GM12891 (cell line): Measurements from ENCODE around the gene PRSS57.

ENCODE experiments used
- DNase-seq: peaks from one replicate; pipeline ENCODE4 v3.0.0; 2011; ENCODE audit warnings: low spot score; ENCODE audit not compliant: insufficient read length
- FAIRE-seq: peaks from 2 replicates; lab custom pipeline; 2011; peaks lifted over from hg19 to GRCh38; lab: Jason Lieb, UNC
- PAX5 ChIP-seq: IDR thresholded peaks from 2 replicates; pipeline ENCODE4 v1.6.1; 2011; ENCODE audit warnings: low read length, moderate library complexity, mild to moderate bottlenecking; ENCODE audit not compliant: insufficient read depth, severe bottlenecking
- POLR2A ChIP-seq: IDR thresholded peaks from 2 replicates; pipeline ENCODE4 v1.6.1; 2011; ENCODE audit warnings: low read depth, low read length, control low read depth
- POLR2AphosphoS5 ChIP-seq: IDR thresholded peaks from 2 replicates; pipeline ENCODE4 v1.6.1; 2011; ENCODE audit warnings: low read depth, low read length, control low read depth
- POU2F2 ChIP-seq: IDR thresholded peaks from 2 replicates; pipeline ENCODE4 v1.6.1; 2011; ENCODE audit warnings: low read depth, mild to moderate bottlenecking, control low read depth, low read length, moderate library complexity
- SPI1 ChIP-seq: IDR thresholded peaks from 2 replicates; pipeline ENCODE4 v1.6.1; 2011; ENCODE audit warnings: low read depth, low read length, control low read depth
- TAF1 ChIP-seq: IDR thresholded peaks from 2 replicates; pipeline ENCODE4 v1.6.1; 2011; ENCODE audit warnings: low read depth, low read length, control low read depth

Gene PRSS57

DNA sequence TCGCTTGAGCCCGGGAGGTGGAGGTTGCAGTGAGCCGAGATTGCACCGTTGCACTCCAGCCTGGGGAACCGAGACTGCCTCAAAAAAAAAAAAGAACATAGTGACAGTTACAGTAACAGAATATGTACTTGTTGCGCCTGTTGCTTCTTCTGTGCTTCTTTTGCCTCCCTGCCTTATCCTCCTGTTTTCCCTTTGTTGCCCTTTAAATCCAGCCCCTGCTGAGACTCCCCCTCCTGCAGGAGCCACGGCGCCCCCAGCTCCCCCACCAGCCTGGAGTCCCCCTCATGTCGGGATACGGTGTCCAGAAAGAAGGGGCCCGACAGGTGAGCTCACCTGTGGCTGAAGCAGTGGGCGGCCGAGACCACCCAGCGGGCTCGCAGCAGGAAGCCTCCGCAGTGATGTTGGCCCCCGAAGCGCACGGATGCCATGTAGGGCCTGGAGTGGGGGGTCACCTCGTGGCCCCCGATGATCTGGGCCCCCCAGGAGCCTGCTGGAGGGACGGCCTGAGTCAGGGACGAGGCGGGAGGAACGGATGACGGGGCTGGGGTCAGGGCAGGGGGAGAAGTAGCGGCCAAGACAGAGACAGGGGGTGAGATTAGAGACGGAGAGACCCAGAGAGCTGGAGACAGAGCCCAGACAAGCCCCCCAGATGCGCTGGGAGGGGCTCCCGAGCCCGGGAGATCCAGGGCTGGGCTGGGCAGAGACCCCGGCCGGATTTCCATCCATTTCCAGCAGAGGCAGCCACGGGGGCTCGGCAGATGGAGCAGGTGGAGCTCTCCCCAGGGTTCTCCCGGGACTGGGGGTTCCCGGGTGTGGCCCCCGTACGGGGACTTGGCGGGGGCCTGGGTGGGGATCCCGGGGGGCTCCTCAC lies 536 bp downstream of the PRSS57 start:
- no peak for TF ChIP-seq POLR2A
- DNase-seq (no peak), FAIRE-seq (no peak)

DNA sequence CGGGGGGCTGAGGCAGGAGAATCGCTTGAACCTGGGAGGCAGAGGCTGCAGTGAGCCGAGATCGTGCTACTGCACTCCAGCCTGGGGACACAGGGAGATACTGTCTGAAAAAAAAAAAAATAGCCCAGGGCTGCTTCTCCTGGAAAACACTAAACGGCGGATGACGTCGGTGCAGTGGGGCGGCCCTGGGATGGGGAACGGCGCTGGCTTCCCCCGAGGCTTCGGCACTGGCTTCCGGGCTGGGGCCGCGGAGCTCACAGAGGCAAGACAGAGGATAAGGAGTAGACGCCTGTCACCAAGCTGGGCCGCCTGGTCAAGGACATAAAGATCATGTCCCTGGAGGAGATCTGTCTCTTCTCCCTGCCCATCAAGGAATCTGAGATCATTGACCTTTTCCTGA lies 5.0 kb downstream of the PRSS57 start:
- DNase-seq (no peak), FAIRE-seq (no peak)
- TF ChIP-seq PAX5 (no peak), POU2F2 (no peak), POLR2A (no peak), POLR2AphosphoS5 (no peak), SPI1 (no peak), TAF1 (no peak)

DNA sequence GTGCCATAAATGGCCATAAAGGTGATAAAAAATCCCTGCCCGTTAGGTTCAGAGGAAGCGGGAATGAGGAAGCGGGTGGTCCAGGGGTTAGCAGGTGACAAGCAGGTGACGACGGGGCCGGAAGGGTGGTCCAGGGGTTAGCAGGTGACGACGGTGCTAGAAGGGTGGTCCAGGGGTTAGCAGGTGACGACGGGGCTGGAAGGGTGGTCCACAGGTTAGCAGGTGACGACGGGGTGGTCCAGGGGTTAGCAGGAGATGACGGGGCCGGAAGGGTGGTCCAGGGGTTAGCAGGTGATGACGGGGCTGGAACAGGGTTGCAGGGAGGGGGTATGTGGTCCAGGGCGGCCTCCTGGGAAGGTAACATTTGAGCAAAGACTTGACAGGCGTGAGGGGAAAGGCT lies 6.3 kb downstream of the PRSS57 start:
- FAIRE-seq: no peak
- no peak for DNase-seq
- TF ChIP-seq TAF1 (no peak), POU2F2 (no peak), SPI1 (no peak), PAX5 (no peak), POLR2AphosphoS5 (no peak), POLR2A (no peak)

DNA sequence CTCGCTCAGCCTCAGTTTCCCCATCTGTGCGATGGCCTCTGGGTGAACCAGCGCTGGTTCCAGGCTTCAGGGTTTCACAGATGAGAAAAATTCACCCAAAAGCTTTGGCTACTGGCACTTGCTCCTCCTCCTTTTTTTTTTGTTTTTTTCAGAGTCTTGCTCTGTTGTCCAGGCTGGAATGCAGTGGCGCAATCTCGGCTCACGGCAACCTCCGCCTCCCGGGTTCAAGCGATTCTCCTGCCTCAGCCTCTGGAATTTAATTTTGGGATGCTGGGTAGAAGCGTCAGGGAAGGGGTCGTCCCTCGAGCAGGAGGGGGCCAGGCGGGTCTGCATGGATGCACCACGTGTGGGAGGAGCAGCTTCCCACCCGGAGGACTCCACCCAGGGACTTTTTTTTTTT lies 7.0 kb downstream of the PRSS57 start:
- no peak for DNase-seq
- no peak for FAIRE-seq
- TF ChIP-seq TAF1 (no peak), SPI1 (no peak), POLR2AphosphoS5 (no peak), PAX5 (no peak)

DNA sequence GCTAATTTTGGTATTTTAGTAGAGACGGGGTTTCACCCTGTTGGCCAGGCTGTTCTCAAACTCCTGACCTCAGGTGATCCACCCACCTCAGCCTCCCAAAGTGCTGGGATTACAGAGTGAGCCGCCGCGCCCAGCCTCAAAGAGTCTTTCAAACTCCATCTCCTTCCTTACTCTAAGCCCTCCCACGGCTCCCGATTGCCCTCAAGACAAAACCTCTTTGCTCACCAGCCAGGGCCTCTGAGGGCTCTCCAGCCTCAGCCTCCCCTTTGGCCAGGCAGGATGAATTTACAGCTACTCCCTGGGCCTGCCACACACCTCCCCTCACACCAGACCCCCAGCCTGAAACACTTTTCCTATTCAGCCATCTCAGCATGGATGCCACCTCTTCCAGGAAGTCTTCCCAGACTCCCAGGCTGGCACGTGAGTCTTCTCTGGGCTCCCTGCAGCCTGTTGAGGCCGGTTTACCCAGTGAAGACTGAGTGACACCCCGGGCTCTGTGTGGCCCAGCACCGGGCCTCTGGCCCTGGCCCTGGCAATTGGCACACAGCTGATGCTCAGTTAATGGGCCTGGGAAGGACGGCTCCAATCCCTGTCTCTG lies 7.6 kb downstream of the PRSS57 start:
- FAIRE-seq: no peak
- no peak for TF ChIP-seq TAF1
- no peak for TF ChIP-seq POLR2A
- no peak for TF ChIP-seq SPI1
- TF ChIP-seq POU2F2: no peak
- no peak for TF ChIP-seq PAX5
- no peak for TF ChIP-seq POLR2AphosphoS5
- no peak for DNase-seq

DNA sequence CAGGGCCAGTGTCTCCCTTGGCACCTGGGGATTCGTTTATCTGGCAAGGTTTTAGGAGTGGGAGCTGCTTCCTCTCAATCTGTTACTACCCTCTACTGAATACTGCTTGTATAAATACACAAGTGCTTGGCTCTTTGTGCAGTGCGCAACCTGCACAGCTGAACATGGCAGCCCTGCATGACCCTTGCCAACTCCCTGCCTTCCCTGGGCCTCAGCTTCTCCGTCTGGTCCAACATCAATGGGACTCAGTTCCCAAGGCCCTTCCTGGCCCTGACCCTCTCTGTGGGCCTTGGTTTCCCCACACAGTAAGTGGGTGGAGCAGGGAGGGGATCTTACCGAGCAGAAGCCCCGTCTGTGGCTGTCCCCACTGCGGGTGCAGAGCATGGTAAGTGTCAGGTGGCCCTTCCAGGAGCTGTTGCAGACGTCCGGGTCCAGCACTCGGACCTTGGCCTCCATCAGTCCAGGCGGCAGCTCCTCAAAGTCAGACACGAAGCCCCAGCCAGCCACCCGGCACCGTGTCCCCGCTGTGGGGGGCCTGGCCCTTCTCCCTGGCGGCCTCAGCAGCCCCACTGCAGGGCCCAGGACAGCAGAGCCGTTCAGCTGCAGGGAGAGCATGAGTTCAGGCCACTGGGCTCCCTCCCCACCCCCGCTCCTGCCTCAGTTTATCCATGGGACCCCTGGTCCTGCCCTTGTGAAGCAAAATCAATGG lies 8.5 kb downstream of the PRSS57 start:
- no peak for TF ChIP-seq PAX5
- no peak for TF ChIP-seq SPI1
- no peak for DNase-seq
- FAIRE-seq: no peak

DNA sequence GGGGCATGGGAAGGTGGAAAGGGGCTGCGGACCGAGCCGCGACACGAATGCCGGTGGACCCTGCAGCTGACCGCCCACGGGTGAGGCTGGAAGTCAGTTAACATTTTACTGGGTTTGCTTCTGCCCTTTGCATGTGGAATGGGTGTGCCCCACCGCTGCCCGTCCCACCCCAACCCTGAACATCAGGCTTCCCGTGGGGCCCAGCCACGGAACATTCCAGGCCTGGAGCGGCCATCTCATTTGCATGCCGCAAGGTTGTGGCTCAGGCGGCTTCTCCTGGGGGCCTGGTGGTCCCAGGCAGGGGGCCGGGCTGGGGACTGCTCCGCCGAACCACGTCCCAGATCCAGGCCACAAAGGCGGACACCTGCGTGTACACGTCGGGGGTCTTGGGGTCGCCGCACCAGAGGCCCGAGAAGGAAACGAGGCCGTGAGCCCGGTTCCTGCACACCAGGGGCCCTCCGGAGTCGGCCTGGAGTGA lies 9.8 kb downstream of the PRSS57 start:
- FAIRE-seq (no peak), DNase-seq (no peak)
- TF ChIP-seq POLR2AphosphoS5 (no peak), TAF1 (no peak), SPI1 (no peak), POU2F2 (no peak), POLR2A (no peak), PAX5 (no peak)

DNA sequence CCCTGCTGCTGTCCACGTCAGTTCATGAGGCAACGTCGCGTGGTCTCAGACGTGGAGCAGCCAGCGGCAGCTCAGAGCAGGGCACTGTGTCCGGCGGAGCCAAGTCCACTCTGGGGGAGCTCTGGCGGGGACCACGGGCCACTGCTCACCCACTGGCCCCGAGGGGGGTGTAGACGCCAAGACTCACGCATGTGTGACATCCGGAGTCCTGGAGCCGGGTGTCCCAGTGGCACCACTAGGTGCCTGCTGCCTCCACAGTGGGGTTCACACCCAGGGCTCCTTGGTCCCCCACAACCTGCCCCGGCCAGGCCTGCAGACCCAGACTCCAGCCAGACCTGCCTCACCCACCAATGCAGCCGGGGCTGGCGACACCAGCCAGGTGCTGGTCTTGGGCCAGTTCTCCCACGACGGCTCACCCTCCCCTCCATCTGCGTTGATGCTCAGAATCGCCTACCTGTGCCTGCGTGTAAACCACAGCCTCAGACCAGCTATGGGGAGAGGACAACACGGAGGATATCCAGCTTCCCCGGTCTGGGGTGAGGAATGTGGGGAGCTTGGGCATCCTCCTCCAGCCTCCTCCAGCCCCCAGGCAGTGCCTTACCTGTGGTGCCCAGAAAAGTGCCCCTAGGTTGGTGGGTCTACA lies 12.5 kb downstream of the PRSS57 start:
- FAIRE-seq (no peak), DNase-seq (no peak)
- no peak for TF ChIP-seq POU2F2
- no peak for TF ChIP-seq PAX5
- TF ChIP-seq TAF1: no peak
- TF ChIP-seq POLR2A: no peak
- no peak for TF ChIP-seq POLR2AphosphoS5
- TF ChIP-seq SPI1: no peak
